Astrocyte of the cerebellum (primary cell): ENCODE measurements around the gene RGS1.
A peak's percentile ranks its signal among the peaks of the same experiment; 100 is the strongest.

Experiments
- DNase-seq: peaks from one replicate; pipeline ENCODE4 v3.0.0-alpha.2; 2011; ENCODE audit warnings: low read depth
- H3K4me3 ChIP-seq: 2 replicates; pipeline ENCODE4 v1.5.1; 2011; ENCODE audit warnings: mild to moderate bottlenecking, low read depth, low read length, moderate library complexity
- in situ Hi-C: cut with HindIII; loops from 2 replicates; pipeline ENCODE4 v1.10.0; 2017; ENCODE audit warnings: low sequenced_read_pairs
- TF ChIP-seq, protein P1 (sequence below): IDR thresholded peaks from 2 replicates; pipeline ENCODE4 v1.5.1; 2012; ENCODE audit warnings: low read length, low read depth, moderate library complexity, mild to moderate bottlenecking; ENCODE audit errors: missing control alignments

Gene RGS1

DNA sequence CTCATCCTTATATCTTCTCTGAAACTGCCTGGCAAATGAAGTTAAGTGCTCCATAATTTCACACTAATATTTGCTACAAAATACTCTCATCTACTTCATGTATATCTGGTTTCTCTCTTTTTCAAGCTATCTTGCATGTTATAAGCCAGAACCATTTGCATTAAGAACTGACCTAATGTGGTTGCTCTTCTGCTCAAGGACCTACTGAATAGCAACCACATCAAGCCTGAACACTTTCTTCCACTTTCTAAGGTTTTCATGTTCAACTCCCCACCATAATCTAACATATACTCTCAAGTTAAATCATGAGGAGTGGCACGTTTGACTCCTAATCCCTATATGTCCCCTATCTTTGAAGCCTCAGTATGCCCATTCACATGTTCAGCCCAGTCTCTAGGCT, 27.2 kb downstream of the RGS1 start:
- in situ Hi-C loops, result no loop called here
- H3K4me3 ChIP-seq, result no peak overlapping the region
- DNase-seq, result no peak
- TF ChIP-seq, protein P1, sequence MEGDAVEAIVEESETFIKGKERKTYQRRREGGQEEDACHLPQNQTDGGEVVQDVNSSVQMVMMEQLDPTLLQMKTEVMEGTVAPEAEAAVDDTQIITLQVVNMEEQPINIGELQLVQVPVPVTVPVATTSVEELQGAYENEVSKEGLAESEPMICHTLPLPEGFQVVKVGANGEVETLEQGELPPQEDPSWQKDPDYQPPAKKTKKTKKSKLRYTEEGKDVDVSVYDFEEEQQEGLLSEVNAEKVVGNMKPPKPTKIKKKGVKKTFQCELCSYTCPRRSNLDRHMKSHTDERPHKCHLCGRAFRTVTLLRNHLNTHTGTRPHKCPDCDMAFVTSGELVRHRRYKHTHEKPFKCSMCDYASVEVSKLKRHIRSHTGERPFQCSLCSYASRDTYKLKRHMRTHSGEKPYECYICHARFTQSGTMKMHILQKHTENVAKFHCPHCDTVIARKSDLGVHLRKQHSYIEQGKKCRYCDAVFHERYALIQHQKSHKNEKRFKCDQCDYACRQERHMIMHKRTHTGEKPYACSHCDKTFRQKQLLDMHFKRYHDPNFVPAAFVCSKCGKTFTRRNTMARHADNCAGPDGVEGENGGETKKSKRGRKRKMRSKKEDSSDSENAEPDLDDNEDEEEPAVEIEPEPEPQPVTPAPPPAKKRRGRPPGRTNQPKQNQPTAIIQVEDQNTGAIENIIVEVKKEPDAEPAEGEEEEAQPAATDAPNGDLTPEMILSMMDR, result no peak

DNA sequence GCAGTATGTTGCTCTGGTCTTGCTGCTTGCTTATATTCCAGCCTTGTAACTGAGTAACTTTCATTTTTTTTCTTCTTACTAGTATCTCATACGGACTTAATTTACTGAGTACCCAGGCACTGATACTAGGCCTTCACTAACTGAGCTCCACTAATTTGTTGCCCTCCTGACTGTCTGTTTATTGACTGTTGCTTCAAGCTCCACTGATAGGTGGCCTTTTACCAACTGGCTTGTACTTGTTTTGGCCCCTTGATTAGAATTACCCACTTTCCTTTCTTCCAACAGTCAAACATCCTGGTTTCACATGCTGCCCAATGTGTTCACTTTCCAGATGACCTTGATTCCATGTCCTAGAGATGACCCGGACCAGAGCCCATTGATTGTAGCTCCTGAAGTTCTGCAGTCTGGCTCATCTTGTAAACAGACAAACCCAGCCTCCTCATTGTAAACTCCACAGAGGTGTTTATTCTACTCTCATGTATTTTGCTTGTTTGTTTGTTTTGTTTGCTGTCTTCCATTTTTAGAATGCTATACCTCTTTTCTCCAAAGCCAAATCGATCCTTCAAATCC, 27.7 kb downstream of the RGS1 start:
- no peak for DNase-seq
- in situ Hi-C loops, result no loop called here
- TF ChIP-seq, protein P1, result no peak
- H3K4me3 ChIP-seq, result no peak overlapping the region

DNA sequence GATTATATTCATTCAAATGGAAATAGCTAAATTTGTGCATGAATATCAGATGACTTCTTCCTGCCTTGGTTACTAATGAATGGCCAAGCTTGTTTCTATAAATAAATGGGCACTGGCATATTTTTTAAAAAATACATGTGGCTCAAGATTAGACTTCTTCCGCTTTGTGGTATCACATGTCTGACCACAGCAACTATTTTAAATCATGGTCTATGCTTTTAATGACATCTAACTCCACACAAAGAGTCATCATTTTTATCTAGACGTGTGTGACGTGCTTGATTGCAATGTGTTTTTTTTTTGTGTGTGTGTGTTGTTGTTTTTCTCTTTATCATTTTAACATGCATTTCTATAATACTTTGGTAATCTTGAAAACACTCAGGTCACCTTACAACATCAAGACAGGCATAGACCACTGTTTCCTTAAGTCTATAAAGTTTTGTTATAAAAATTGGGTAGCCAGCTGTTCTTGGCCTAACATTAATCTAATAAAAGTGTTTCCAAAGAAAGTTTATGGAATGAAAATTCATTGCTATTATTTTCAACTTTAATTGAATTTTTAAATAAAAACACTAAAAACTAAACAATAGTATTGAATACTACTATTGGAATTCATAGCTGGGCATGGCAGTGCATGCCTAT, 29.5 kb downstream of the RGS1 start:
- TF ChIP-seq, protein P1, result no peak
- H3K4me3 ChIP-seq, result no peak overlapping the region
- no peak for DNase-seq
- in situ Hi-C loops, result no loop called here

DNA sequence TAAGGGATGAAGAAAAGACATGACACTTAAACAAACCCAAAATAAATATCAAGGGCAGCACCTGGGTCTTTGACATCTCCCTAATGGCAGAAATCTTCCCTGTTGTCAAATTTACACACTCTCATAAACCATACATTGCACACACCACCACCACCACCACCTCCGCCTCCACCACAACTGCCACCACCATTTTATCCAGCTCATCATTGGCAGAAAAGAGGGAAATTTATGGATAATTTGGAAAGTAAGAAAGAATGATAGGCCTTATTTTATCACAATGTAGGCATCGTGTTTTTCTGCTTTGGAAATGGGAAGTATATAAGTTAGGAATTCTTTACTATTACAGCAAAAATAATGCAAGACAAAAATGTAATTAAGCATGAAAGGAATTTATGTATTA, 33.1 kb downstream of the RGS1 start:
- H3K4me3 ChIP-seq, result no peak overlapping the region
- in situ Hi-C loops, result no loop called here
- TF ChIP-seq, protein P1, result no peak

DNA sequence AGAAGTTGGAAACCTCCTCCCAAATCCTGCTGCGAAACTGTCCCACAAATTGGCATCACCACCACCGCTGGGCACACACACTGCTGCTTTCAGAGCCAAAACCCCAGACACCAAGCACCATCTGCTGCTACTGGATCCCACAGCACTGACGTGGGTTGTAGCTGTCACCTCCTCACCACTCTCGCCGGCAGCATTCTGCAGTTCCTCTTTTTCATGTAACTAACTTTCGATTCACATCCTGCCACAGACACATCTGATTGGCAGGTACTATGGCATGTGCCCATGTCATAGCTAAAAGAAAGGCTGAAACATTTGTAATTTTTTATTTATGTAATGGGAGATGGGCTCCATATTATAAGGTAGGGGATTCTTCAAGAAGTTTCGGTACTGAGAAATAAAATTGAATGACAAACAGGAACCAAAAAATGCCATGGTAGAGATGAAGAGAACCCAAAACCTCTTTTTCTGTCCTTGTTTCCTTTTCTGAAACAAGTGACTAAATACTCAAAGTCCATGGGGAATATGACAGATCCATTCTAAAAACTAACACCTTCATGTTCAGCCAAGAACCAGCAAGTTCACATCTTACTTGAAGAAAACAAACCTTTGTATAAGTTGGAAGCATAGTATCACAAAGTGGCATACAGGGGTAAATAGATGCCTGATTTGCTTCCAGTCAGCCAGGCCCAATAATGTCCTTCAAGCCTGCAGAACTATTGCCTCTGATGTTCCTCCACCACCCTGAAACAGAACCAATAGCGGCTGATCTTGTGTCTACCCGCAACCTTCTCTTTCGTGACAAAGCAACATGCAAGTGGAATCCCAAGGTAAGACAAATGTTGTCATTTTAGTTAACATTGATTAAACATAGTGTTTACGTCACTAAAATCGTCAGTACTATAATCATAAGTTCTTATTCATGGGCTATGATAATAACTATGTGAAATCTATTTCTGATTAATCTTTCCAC, 33.8 kb downstream of the RGS1 start:
- TF ChIP-seq, protein P1, result no peak
- no peak for DNase-seq
- H3K4me3 ChIP-seq, result no peak overlapping the region
- in situ Hi-C loops, result no loop called here

More for the DNA sequence above, 33.1 kb downstream of the RGS1 start:
- no peak for DNase-seq

DNA sequence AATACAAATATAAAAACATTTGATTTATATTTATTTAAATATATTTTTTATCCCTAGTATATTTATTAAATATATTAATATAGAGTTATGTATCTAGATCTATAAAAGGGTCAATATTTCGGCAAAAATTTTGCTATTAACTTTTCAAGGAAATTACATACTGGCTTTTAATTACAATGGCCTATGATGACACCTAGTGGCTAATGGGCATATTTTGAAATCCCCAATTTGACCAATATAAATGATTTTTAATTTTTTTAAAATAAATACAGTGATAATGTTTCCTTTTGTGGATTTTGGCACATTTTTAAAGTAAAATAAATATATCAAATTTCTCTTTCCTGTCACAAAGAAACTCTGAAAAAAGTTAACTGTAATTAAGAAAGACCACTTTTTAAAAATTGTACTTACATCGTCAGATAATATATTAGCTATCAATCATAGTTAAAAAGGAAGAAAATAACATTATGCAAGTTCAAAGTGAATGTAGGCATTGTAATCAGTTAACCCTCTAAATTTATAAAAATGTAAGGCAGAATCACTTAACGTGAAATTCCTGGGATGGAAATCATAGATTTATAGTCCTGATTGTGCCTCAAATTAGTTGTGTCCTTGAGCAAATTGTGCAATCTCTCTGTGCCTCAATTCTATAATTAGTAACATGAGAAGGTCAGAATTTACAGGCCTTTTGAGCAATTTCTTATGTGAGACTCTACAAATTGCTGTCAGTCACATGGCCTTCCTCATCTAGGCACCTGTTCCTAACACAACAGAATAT, 34.7 kb downstream of the RGS1 start:
- H3K4me3 ChIP-seq, result no peak overlapping the region
- TF ChIP-seq, protein P1, result peak; percentile 31
- in situ Hi-C loops, result no loop called here
- peak; percentile 19 for DNase-seq
